Right lobe of liver (tissue), 4 donors: Measurements from ENCODE around the gene CHIT1.

ENCODE experiments used
- POLR2A ChIP-seq: fragments of 450-650 bp; IDR thresholded peaks from one replicate; pipeline ENCODE4 v1.6.1; 2017; ENCODE audit warnings: antibody characterized with exemption, mild to moderate bottlenecking
- TF ChIP-seq, protein P1 (sequence below), 4 donors: fragments of 200-600 bp in 3 of 4; fragments of 450-650 bp in 1 of 4; IDR thresholded peaks; one replicate each; pipeline versions ENCODE4 v1.5.1 to v1.8.0; 2016 to 2022; ENCODE audit warnings: antibody characterized with exemption in 4 of 4, mild to moderate bottlenecking in 2 of 4
- donor health status: DM: no; HTN: no; CAD: no.
- donor health status: DM: no; HTN: no; CAD: no.
- donor health status: DM: no; HTN: yes; CAD: no.

DNA sequence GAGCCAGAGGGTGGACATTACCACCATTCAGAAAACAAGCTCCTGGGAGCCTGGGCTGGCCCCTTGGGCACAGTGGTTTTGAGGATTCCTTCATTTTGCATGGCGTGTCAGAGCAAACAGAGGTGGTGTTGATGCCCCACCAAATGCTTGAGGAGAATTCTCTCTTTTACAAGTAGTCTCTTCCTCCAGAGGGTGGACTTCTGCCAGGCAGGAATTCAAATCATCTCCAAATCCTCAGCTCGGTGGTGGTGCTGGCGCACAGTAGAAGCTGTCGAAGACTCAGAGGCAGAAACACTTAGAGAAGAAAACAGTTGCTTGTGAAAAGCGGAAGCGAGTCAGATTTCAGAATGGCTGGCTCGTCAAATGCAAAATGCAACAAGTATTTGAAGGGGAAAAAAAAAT is 39.5 kb downstream of the CHIT1 start:
- no peak for TF ChIP-seq POLR2A
- TF ChIP-seq, protein P1, sequence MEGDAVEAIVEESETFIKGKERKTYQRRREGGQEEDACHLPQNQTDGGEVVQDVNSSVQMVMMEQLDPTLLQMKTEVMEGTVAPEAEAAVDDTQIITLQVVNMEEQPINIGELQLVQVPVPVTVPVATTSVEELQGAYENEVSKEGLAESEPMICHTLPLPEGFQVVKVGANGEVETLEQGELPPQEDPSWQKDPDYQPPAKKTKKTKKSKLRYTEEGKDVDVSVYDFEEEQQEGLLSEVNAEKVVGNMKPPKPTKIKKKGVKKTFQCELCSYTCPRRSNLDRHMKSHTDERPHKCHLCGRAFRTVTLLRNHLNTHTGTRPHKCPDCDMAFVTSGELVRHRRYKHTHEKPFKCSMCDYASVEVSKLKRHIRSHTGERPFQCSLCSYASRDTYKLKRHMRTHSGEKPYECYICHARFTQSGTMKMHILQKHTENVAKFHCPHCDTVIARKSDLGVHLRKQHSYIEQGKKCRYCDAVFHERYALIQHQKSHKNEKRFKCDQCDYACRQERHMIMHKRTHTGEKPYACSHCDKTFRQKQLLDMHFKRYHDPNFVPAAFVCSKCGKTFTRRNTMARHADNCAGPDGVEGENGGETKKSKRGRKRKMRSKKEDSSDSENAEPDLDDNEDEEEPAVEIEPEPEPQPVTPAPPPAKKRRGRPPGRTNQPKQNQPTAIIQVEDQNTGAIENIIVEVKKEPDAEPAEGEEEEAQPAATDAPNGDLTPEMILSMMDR (IDR thresholded peaks at IDR 0.05), result no peak
